Fibroblast of lung (primary cell): ENCODE results near the gene LAMB3. TPM values are rescaled to one million over a fixed set of nuclear protein-coding genes. Genes with fewer than 3 reads are reported as not detected.

Source experiments
- DNase-seq, 2 donors: peaks; one replicate each; pipeline versions ENCODE4 v3.0.0 to v3.0.0-alpha.2; 2010; ENCODE audit warnings: low read depth in 2 of 2
- H2AFZ ChIP-seq: 2 replicates; pipeline ENCODE4 v1.5.1; 2012; ENCODE audit warnings: low read length, control low read depth, inconsistent platforms
- H3K27ac ChIP-seq: 2 replicates; pipeline ENCODE4 v1.5.1; 2011; ENCODE audit warnings: low read length, control low read depth; ENCODE audit not compliant: insufficient read depth
- H3K27me3 ChIP-seq: 2 replicates; pipeline ENCODE4 v1.5.1; 2011; ENCODE audit warnings: mild to moderate bottlenecking, low read length; ENCODE audit not compliant: control insufficient read depth, insufficient read depth
- H3K36me3 ChIP-seq: 2 replicates; pipeline ENCODE4 v1.5.1; 2011; ENCODE audit warnings: low read length; ENCODE audit not compliant: control insufficient read depth, insufficient read depth
- H3K4me1 ChIP-seq: 2 replicates; pipeline ENCODE4 v1.5.1; 2011; ENCODE audit warnings: low read length; ENCODE audit not compliant: control insufficient read depth, insufficient read depth; ENCODE audit errors: extremely low read depth
- H3K4me2 ChIP-seq: 2 replicates; pipeline ENCODE4 v1.5.1; 2011; ENCODE audit warnings: low read length, control low read depth; ENCODE audit not compliant: insufficient read depth; ENCODE audit errors: extremely low read depth
- H3K4me3 ChIP-seq, 4 experiments: fragments of 200-600 bp in 1 of 4; sonication (generic) in 1 of 4; replicated peaks in 1 of 4; 2 replicates each; pipeline ENCODE4 v1.5.1; 2011 to 2016; ENCODE audit warnings: low read length in 4 of 4, low read depth in 3 of 4, mild to moderate bottlenecking in 3 of 4, control low read depth in 2 of 4, inconsistent platforms in 1 of 4, mixed read lengths in 1 of 4; ENCODE audit not compliant: insufficient read depth in 1 of 4; ENCODE audit errors: control extremely low read depth in 1 of 4
- H3K79me2 ChIP-seq: 2 replicates; pipeline ENCODE4 v1.5.1; 2012; ENCODE audit warnings: mild to moderate bottlenecking, low read length, inconsistent platforms; ENCODE audit not compliant: control insufficient read depth, insufficient read depth
- H3K9ac ChIP-seq: 2 replicates; pipeline ENCODE4 v1.5.1; 2011; ENCODE audit warnings: mild to moderate bottlenecking, low read length, control low read depth; ENCODE audit not compliant: insufficient read depth
- H3K9me3 ChIP-seq: 2 replicates; pipeline ENCODE4 v1.5.1; 2012; ENCODE audit warnings: low read depth, low read length; ENCODE audit not compliant: control insufficient read depth, insufficient read depth
- H4K20me1 ChIP-seq: 2 replicates; pipeline ENCODE4 v1.5.1; 2011; ENCODE audit warnings: low read length; ENCODE audit not compliant: control insufficient read depth, insufficient read depth; ENCODE audit errors: extremely low read depth
- CTCF ChIP-seq, 2 donors: IDR thresholded peaks in 1 of 2; conservative IDR thresholded peaks in 1 of 2; 1 replicate in 1 of 2; 2 replicates in 1 of 2; pipeline ENCODE4 v1.5.1; 2011 to 2012; ENCODE audit warnings: low read length in 2 of 2, control low read depth in 1 of 2, inconsistent platforms in 1 of 2, low read depth in 1 of 2, mild to moderate bottlenecking in 1 of 2
- EZH2 ChIP-seq: IDR thresholded peaks from 2 replicates; pipeline ENCODE4 v1.5.1; 2012; ENCODE audit warnings: low read length, control low read depth, mild to moderate bottlenecking; ENCODE audit errors: missing control alignments
- polyA plus RNA-seq, 2 donors: library from polyadenylated mRNA; depleted of rRNA in 1 of 2; stranded (reverse) in 1 of 2; unstranded in 1 of 2; fragments of >200 nt; gene quantifications; 2 replicates each; pipeline ENCODE4 v1.2.1, GENCODE V29; 2011 to 2012; ENCODE audit warnings: missing spikeins in 1 of 2
- total RNA-seq: library from RNA; depleted of rRNA; stranded (reverse); fragments of >200 nt; gene quantifications from 2 replicates; pipeline ENCODE4 v1.2.1, GENCODE V29; 2014

LAMB3 gene
- total and polyA plus RNA-seq, 2 donors (not counting 1 experiment from before 2014, with no cell fraction given), result 4.1 to 23.3 TPM

GRCh38 chr1:209629621-209630382, 22.4 kb downstream of the LAMB3 start:
- no peak for TF ChIP-seq EZH2
- no peak for TF ChIP-seq CTCF (conservative IDR thresholded peaks at IDR 0.05 in 1 of 2, IDR thresholded peaks at IDR 0.05 in 1 of 2; ENCODE audit: low read depth in 1 of 2, low read length in 2 of 2)
- H3K4me3 ChIP-seq, result no peak overlapping the region
- no peak overlapping the region for H2AFZ ChIP-seq
- H3K27ac ChIP-seq, result no peak overlapping the region
- no peaks in the 10 kb centered on the region for H3K9me3 ChIP-seq
- H3K36me3 ChIP-seq, result no peaks in the 10 kb centered on the region
- H3K27me3 ChIP-seq, result no peaks in the 10 kb centered on the region
- no peaks in the 10 kb centered on the region for H4K20me1 ChIP-seq
- no peaks in the 10 kb centered on the region for H3K79me2 ChIP-seq
- no peaks in the 10 kb centered on the region for H3K4me1 ChIP-seq
- no peak overlapping the region for H3K9ac ChIP-seq
- DNase-seq, result no peak
- no peak overlapping the region for H3K4me2 ChIP-seq

GRCh38 chr1:209628618-209629299, 23.5 kb downstream of the LAMB3 start:
- no peaks in the 10 kb centered on the region for H3K27me3 ChIP-seq
- no peaks in the 10 kb centered on the region for H4K20me1 ChIP-seq
- H3K4me2 ChIP-seq, result no peak overlapping the region
- H3K9ac ChIP-seq, result no peak overlapping the region
- H3K27ac ChIP-seq, result no peak overlapping the region
- no peaks in the 10 kb centered on the region for H3K79me2 ChIP-seq
- H3K36me3 ChIP-seq, result no peaks in the 10 kb centered on the region
- no peaks in the 10 kb centered on the region for H3K9me3 ChIP-seq
- no peak for DNase-seq
- no peak overlapping the region for H2AFZ ChIP-seq
- no peaks in the 10 kb centered on the region for H3K4me1 ChIP-seq
- TF ChIP-seq CTCF (conservative IDR thresholded peaks at IDR 0.05 in 1 of 2, IDR thresholded peaks at IDR 0.05 in 1 of 2; ENCODE audit: low read depth in 1 of 2, low read length in 2 of 2), result no peak
- no peak for TF ChIP-seq EZH2
- no peak overlapping the region for H3K4me3 ChIP-seq

GRCh38 chr1:209627732-209628196, 24.5 kb downstream of the LAMB3 start:
- no peak overlapping the region for H3K9ac ChIP-seq
- no peaks in the 10 kb centered on the region for H3K9me3 ChIP-seq
- no peak overlapping the region for H3K4me2 ChIP-seq
- no peak for TF ChIP-seq EZH2
- peak; percentile 94 to 98 for TF ChIP-seq CTCF (conservative IDR thresholded peaks at IDR 0.05 in 1 of 2, IDR thresholded peaks at IDR 0.05 in 1 of 2; ENCODE audit: low read depth in 1 of 2, low read length in 2 of 2)
- no peak overlapping the region for H3K4me3 ChIP-seq
- H3K27me3 ChIP-seq, result no peaks in the 10 kb centered on the region
- no peaks in the 10 kb centered on the region for H3K4me1 ChIP-seq
- H3K27ac ChIP-seq, result no peak overlapping the region
- no peaks in the 10 kb centered on the region for H3K79me2 ChIP-seq
- no peaks in the 10 kb centered on the region for H4K20me1 ChIP-seq
- no peak overlapping the region for H2AFZ ChIP-seq
- no peaks in the 10 kb centered on the region for H3K36me3 ChIP-seq
- peak; percentile 61 to 70 for DNase-seq
